ENCODE data around the gene SYNDIG1. TPM values are rescaled to one million over a fixed set of nuclear protein-coding genes. Genes with fewer than 3 reads are reported as not detected.

SYNDIG1 gene
- total RNA-seq, 2 experiments from 2014 or later: not detected

GRCh38 chr20:24643731-24644626, 174.6 kb downstream of the SYNDIG1 start:
- POLR2A ChIA-PET: no interaction called here
- CTCF ChIA-PET: no interaction called here
- Mint-ChIP-seq H3K27me3 (peaks cover 12% of the 10 kb centered on the region), H3K27ac (no peak overlapping the region), H3K9me3 (no peaks in the 10 kb centered on the region), H3K4me3 (no peak overlapping the region), H3K36me3 (no peaks in the 10 kb centered on the region), H3K4me1 (ENCODE audit: low read depth) (no peaks in the 10 kb centered on the region)
- no peak for DNase-seq
- intact Hi-C loops (cut with micrococcal nuclease): no loop called here

- ChIA-PET POLR2A (no interaction called here), CTCF (no interaction called here)
- intact Hi-C loops (cut with micrococcal nuclease): no loop called here
- Mint-ChIP-seq H3K9me3 (no peaks in the 10 kb centered on the region), H3K4me3 (no peak overlapping the region), H3K36me3 (no peaks in the 10 kb centered on the region), H3K27ac (no peak overlapping the region), H3K4me1 (ENCODE audit: low read depth) (no peaks in the 10 kb centered on the region), H3K27me3 (peaks cover 12% of the 10 kb centered on the region)
- no peak for DNase-seq
Observed at GRCh38 chr20:24646321-24646720, 176.9 kb downstream of the SYNDIG1 start.

- Mint-ChIP-seq H3K4me3 (no peak overlapping the region), H3K36me3 (no peaks in the 10 kb centered on the region), H3K27me3 (peaks cover 12% of the 10 kb centered on the region), H3K27ac (no peak overlapping the region), H3K4me1 (ENCODE audit: low read depth) (no peaks in the 10 kb centered on the region), H3K9me3 (no peaks in the 10 kb centered on the region)
- ChIA-PET CTCF (no interaction called here), POLR2A (no interaction called here)
- intact Hi-C loops (cut with micrococcal nuclease): no loop called here
- DNase-seq: no peak
Observed at GRCh38 chr20:24647713-24648112, 178.3 kb downstream of the SYNDIG1 start.

- POLR2A ChIA-PET: no interaction called here
- H3K27me3 Mint-ChIP-seq: peaks cover 14% of the 10 kb centered on the region
- H3K4me1 Mint-ChIP-seq (ENCODE audit: low read depth): no peaks in the 10 kb centered on the region
- no peaks in the 10 kb centered on the region for H3K36me3 Mint-ChIP-seq
- CTCF ChIA-PET: no interaction called here
- no peak overlapping the region for H3K4me3 Mint-ChIP-seq
- H3K27ac Mint-ChIP-seq: no peak overlapping the region
- intact Hi-C loops (cut with micrococcal nuclease): no loop called here
- DNase-seq: no peak
- no peaks in the 10 kb centered on the region for H3K9me3 Mint-ChIP-seq
Observed at GRCh38 chr20:24648481-24648880, 179.1 kb downstream of the SYNDIG1 start.

- intact Hi-C loops (cut with micrococcal nuclease): no loop called here
- CTCF ChIA-PET: no interaction called here
- Mint-ChIP-seq H3K4me3 (no peak overlapping the region), H3K36me3 (no peaks in the 10 kb centered on the region), H3K27me3 (peaks cover 14% of the 10 kb centered on the region), H3K27ac (no peak overlapping the region), H3K4me1 (ENCODE audit: low read depth) (no peaks in the 10 kb centered on the region), H3K9me3 (no peaks in the 10 kb centered on the region)
- DNase-seq: no peak
- POLR2A ChIA-PET: no interaction called here
Observed at GRCh38 chr20:24648919-24649318, 179.5 kb downstream of the SYNDIG1 start.

GRCh38 chr20:24649787-24650490, 180.5 kb downstream of the SYNDIG1 start:
- DNase-seq: no peak
- Mint-ChIP-seq H3K9me3 (no peaks in the 10 kb centered on the region), H3K36me3 (no peaks in the 10 kb centered on the region), H3K4me1 (ENCODE audit: low read depth) (no peaks in the 10 kb centered on the region), H3K27me3 (peaks cover 10% of the 10 kb centered on the region), H3K27ac (no peak overlapping the region), H3K4me3 (no peak overlapping the region)
- POLR2A ChIA-PET: no interaction called here
- CTCF ChIA-PET: no interaction called here
- intact Hi-C loops (cut with micrococcal nuclease): no loop called here

- H3K4me3 Mint-ChIP-seq: no peak overlapping the region
- CTCF ChIA-PET: no interaction called here
- H3K36me3 Mint-ChIP-seq: no peaks in the 10 kb centered on the region
- H3K27ac Mint-ChIP-seq: no peak overlapping the region
- H3K27me3 Mint-ChIP-seq: peaks cover 8% of the 10 kb centered on the region
- intact Hi-C loops (cut with micrococcal nuclease): no loop called here
- DNase-seq: no peak
- no peaks in the 10 kb centered on the region for H3K4me1 Mint-ChIP-seq (ENCODE audit: low read depth)
- POLR2A ChIA-PET: no interaction called here
- H3K9me3 Mint-ChIP-seq: no peaks in the 10 kb centered on the region
Observed at GRCh38 chr20:24651171-24651975, 181.9 kb downstream of the SYNDIG1 start.

GRCh38 chr20:24651976-24652345, 182.5 kb downstream of the SYNDIG1 start:
- Mint-ChIP-seq H3K36me3 (no peaks in the 10 kb centered on the region), H3K4me3 (no peak overlapping the region), H3K27me3 (peaks cover 7% of the 10 kb centered on the region), H3K9me3 (no peaks in the 10 kb centered on the region), H3K4me1 (ENCODE audit: low read depth) (no peaks in the 10 kb centered on the region), H3K27ac (no peak overlapping the region)
- intact Hi-C loops (cut with micrococcal nuclease): no loop called here
- ChIA-PET CTCF (no interaction called here), POLR2A (no interaction called here)
- DNase-seq: no peak

GRCh38 chr20:24653306-24653705, 183.9 kb downstream of the SYNDIG1 start:
- CTCF ChIA-PET: no interaction called here

GRCh38 chr20:24654425-24654824, 185.0 kb downstream of the SYNDIG1 start:
- ChIA-PET CTCF (no interaction called here), POLR2A (no interaction called here)
- no peaks in the 10 kb centered on the region for H3K36me3 Mint-ChIP-seq
- intact Hi-C loops (cut with micrococcal nuclease): no loop called here
- H3K9me3 Mint-ChIP-seq: no peaks in the 10 kb centered on the region
- DNase-seq: no peak
- no peak overlapping the region for H3K27ac Mint-ChIP-seq
- H3K27me3 Mint-ChIP-seq: peaks cover 5% of the 10 kb centered on the region
- no peak overlapping the region for H3K4me3 Mint-ChIP-seq
- no peaks in the 10 kb centered on the region for H3K4me1 Mint-ChIP-seq (ENCODE audit: low read depth)

More at GRCh38 chr20:24653306-24653705, 183.9 kb downstream of the SYNDIG1 start:
- H3K27ac Mint-ChIP-seq: no peak overlapping the region
- H3K9me3 Mint-ChIP-seq: no peaks in the 10 kb centered on the region
- no peak overlapping the region for H3K4me3 Mint-ChIP-seq
- intact Hi-C loops (cut with micrococcal nuclease): no loop called here
- no peak for DNase-seq
- no peaks in the 10 kb centered on the region for H3K36me3 Mint-ChIP-seq
- POLR2A ChIA-PET: no interaction called here
- no peaks in the 10 kb centered on the region for H3K4me1 Mint-ChIP-seq (ENCODE audit: low read depth)
- peaks cover 7% of the 10 kb centered on the region for H3K27me3 Mint-ChIP-seq

- H3K27ac Mint-ChIP-seq: no peak overlapping the region
- CTCF ChIA-PET: no interaction called here
- no peak for DNase-seq
- H3K36me3 Mint-ChIP-seq: no peaks in the 10 kb centered on the region
- H3K4me3 Mint-ChIP-seq: no peak overlapping the region
- intact Hi-C loops (cut with micrococcal nuclease): no loop called here
- no peaks in the 10 kb centered on the region for H3K9me3 Mint-ChIP-seq
- POLR2A ChIA-PET: no interaction called here
- H3K4me1 Mint-ChIP-seq (ENCODE audit: low read depth): no peaks in the 10 kb centered on the region
- H3K27me3 Mint-ChIP-seq: peaks cover 1% of the 10 kb centered on the region
Observed at GRCh38 chr20:24656391-24656790, 187.0 kb downstream of the SYNDIG1 start.

- DNase-seq: no peak
Observed at GRCh38 chr20:24657196-24657595, 187.8 kb downstream of the SYNDIG1 start.

More at GRCh38 chr20:24657196-24657595, 187.8 kb downstream of the SYNDIG1 start:
- Mint-ChIP-seq H3K36me3 (no peaks in the 10 kb centered on the region), H3K4me1 (ENCODE audit: low read depth) (no peaks in the 10 kb centered on the region), H3K9me3 (no peaks in the 10 kb centered on the region), H3K4me3 (no peak overlapping the region), H3K27me3 (peaks cover 1% of the 10 kb centered on the region), H3K27ac (no peak overlapping the region)
- POLR2A ChIA-PET: no interaction called here
- CTCF ChIA-PET: no interaction called here
- intact Hi-C loops (cut with micrococcal nuclease): no loop called here

Measured in activated CD4-positive, alpha-beta memory T cell treated with anti-CD3 and anti-CD28 coated beads for 36 hours (primary cell).